ENCODE results near the gene TMEM121. TPM values are rescaled to one million over a fixed set of nuclear protein-coding genes. Genes with fewer than 3 reads are reported as not detected.
A peak's percentile ranks its signal among the peaks of the same experiment; 100 is the strongest.

Gene TMEM121
- total and polyA plus RNA-seq, 10 of the 15 experiments (the other 5 are each of a cell fraction or from before 2014, with no cell fraction given) = 0.04 to 4.9 (median 1.2) TPM; not detected in 2

GRCh38 chr14:105576525-105577088, 50.2 kb downstream of the TMEM121 start:
- POLR2A ChIA-PET = no interaction called here
- Histone ChIP-seq H2AFZ (ENCODE audit: control insufficient read depth, low read depth, low read length) (no peak overlapping the region), H3K9ac (ENCODE audit: control insufficient read depth, insufficient read depth, low read length) (peak overlapping the region; percentile 60), H3K27me3 (replicated peaks in 1 of 2; ENCODE audit: control insufficient read depth in 2 of 2, insufficient read depth in 2 of 2, low read length in 1 of 2) (no peaks in the 10 kb centered on the region), H3K9me3 (replicated peaks; ENCODE audit: control insufficient read depth, insufficient read depth, low read length) (no peaks in the 10 kb centered on the region), H3K4me2 (ENCODE audit: control insufficient read depth, insufficient read depth) (peak overlapping the region; percentile 33; the same call in 1 of the 2 replicates), H3K27ac (ENCODE audit: control insufficient read depth, insufficient read depth) (peak overlapping the region; percentile 98), H3K36me3 (ENCODE audit: control insufficient read depth in 2 of 2, insufficient read depth in 2 of 2, low read length in 1 of 2) (no peaks in the 10 kb centered on the region), H4K20me1 (ENCODE audit: control insufficient read depth, insufficient read depth) (no peaks in the 10 kb centered on the region), H3K79me2 (ENCODE audit: control insufficient read depth, insufficient read depth, low read length) (peaks cover 28% of the 10 kb centered on the region), H3K4me1 (ENCODE audit: control insufficient read depth, insufficient read depth, low read length) (peaks cover 40% of the 10 kb centered on the region), H3K4me3 (no peak overlapping the region)
- CTCF ChIA-PET = no interaction called here
- no TSS peak for BruUV-seq (replicated peaks)
- intact Hi-C loops (cut with micrococcal nuclease; ENCODE audit: unreplicated experiment) (loop anchor here (5.0 kb wide), 1 partner anchor 286 kb away; no protein-coding TSS in a partner anchor), in situ Hi-C loops (cut with MboI) (no loop called here)
- SMC1A ChIA-PET (ENCODE audit: uncharacterized antibody, unreplicated experiment) = no interaction called here
- FAIRE-seq = no peak
- 0% methylated on average over 2 of the region's 2 CpGs for WGBS (ENCODE audit: insufficient coverage, insufficient replicate concordance, low lambda C conversion rate, missing lambda C conversion rate)
- peak; percentile 90; the same call in 1 of the 2 replicates for TF ChIP-seq HDGF (IDR thresholded peaks at IDR 0.05)
- TF ChIP-seq, protein P1, sequence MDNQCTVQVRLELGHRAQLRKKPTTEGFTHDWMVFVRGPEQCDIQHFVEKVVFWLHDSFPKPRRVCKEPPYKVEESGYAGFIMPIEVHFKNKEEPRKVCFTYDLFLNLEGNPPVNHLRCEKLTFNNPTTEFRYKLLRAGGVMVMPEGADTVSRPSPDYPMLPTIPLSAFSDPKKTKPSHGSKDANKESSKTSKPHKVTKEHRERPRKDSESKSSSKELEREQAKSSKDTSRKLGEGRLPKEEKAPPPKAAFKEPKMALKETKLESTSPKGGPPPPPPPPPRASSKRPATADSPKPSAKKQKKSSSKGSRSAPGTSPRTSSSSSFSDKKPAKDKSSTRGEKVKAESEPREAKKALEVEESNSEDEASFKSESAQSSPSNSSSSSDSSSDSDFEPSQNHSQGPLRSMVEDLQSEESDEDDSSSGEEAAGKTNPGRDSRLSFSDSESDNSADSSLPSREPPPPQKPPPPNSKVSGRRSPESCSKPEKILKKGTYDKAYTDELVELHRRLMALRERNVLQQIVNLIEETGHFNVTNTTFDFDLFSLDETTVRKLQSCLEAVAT (IDR thresholded peaks at IDR 0.05) = 0 out of 2 replicates have a peak, but pooled peaks have one; percentile 38
- 0 out of 2 replicates have a peak, but pooled peaks have one; percentile 51 for TF ChIP-seq NBN (IDR thresholded peaks at IDR 0.05)
- TF ChIP-seq, protein P2, sequence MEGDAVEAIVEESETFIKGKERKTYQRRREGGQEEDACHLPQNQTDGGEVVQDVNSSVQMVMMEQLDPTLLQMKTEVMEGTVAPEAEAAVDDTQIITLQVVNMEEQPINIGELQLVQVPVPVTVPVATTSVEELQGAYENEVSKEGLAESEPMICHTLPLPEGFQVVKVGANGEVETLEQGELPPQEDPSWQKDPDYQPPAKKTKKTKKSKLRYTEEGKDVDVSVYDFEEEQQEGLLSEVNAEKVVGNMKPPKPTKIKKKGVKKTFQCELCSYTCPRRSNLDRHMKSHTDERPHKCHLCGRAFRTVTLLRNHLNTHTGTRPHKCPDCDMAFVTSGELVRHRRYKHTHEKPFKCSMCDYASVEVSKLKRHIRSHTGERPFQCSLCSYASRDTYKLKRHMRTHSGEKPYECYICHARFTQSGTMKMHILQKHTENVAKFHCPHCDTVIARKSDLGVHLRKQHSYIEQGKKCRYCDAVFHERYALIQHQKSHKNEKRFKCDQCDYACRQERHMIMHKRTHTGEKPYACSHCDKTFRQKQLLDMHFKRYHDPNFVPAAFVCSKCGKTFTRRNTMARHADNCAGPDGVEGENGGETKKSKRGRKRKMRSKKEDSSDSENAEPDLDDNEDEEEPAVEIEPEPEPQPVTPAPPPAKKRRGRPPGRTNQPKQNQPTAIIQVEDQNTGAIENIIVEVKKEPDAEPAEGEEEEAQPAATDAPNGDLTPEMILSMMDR (IDR thresholded peaks at IDR 0.05 in 2 of 3, conservative IDR thresholded peaks at IDR 0.05 in 1 of 3; ENCODE audit: control insufficient read depth in 2 of 3, extremely low read depth in 1 of 3, insufficient read depth in 1 of 3, low read depth in 3 of 3, low read length in 3 of 3) = no peak
- no peak for TF ChIP-seq ZBTB40 (IDR thresholded peaks at IDR 0.05; ENCODE audit: borderline replicate concordance)
- TF ChIP-seq BCLAF1 (IDR thresholded peaks at IDR 0.05) = no peak
- RAD21 ChIA-PET (ENCODE audit: unreplicated experiment) = no interaction called here
- no peak for DNase-seq (ENCODE audit: low read depth, low spot score)
- no peak for ATAC-seq

Data from GM12878 (cell line).